Measurements from ENCODE around the gene TFCP2L1. TPM values are rescaled to one million over a fixed set of nuclear protein-coding genes. Genes with fewer than 3 reads are reported as not detected.
"Not testable (repeated sequence)": the region's sequence is repeated elsewhere in the genome, so short reads cannot be mapped to it uniquely, and the experiment has no call there.

Gene TFCP2L1
- total RNA-seq, 1 donor from 2014 or later: 0.86 TPM

- no peaks in the 10 kb centered on the region for H3K4me1 Mint-ChIP-seq (ENCODE audit: low read depth)
- no peak overlapping the region for H3K4me3 Mint-ChIP-seq (ENCODE audit: low read depth)
- no peak for DNase-seq (ENCODE audit: low spot score, unreplicated experiment)
- no peaks in the 10 kb centered on the region for H3K9me3 Mint-ChIP-seq (ENCODE audit: low read depth)
- no peak overlapping the region for H3K27ac Mint-ChIP-seq
- peaks cover 20% of the 10 kb centered on the region for H3K27me3 Mint-ChIP-seq
- H3K36me3 Mint-ChIP-seq (ENCODE audit: insufficient read depth): no peaks in the 10 kb centered on the region
- no peak for TF ChIP-seq CTCF (IDR thresholded peaks at IDR 0.05; ENCODE audit: unreplicated experiment)
Observed at GRCh38 chr2:121273116-121273515, 11.9 kb downstream of the TFCP2L1 start.

- Mint-ChIP-seq H3K36me3 (ENCODE audit: insufficient read depth) (no peaks in the 10 kb centered on the region), H3K4me1 (ENCODE audit: low read depth) (no peaks in the 10 kb centered on the region), H3K27ac (no peak overlapping the region)
Observed at GRCh38 chr2:121272596-121272995, 12.4 kb downstream of the TFCP2L1 start.

GRCh38 chr2:121269436-121269835 is 15.6 kb downstream of the TFCP2L1 start:
- not testable (repeated sequence) for H3K4me1 Mint-ChIP-seq (ENCODE audit: low read depth); DNase-seq (ENCODE audit: low spot score, unreplicated experiment); H3K9me3 Mint-ChIP-seq (ENCODE audit: low read depth); H3K4me3 Mint-ChIP-seq (ENCODE audit: low read depth); H3K36me3 Mint-ChIP-seq (ENCODE audit: insufficient read depth); H3K27ac Mint-ChIP-seq
- H3K27me3 Mint-ChIP-seq: peaks cover 21% of the 10 kb centered on the region

More at GRCh38 chr2:121272596-121272995, 12.4 kb downstream of the TFCP2L1 start:
- no peak for TF ChIP-seq CTCF (IDR thresholded peaks at IDR 0.05; ENCODE audit: unreplicated experiment)
- H3K9me3 Mint-ChIP-seq (ENCODE audit: low read depth): no peaks in the 10 kb centered on the region
- no peak overlapping the region for H3K4me3 Mint-ChIP-seq (ENCODE audit: low read depth)
- DNase-seq (ENCODE audit: low spot score, unreplicated experiment): no peak
- peaks cover 20% of the 10 kb centered on the region for H3K27me3 Mint-ChIP-seq

- Mint-ChIP-seq H3K27me3 (peaks cover 7% of the 10 kb centered on the region), H3K27ac (no peak overlapping the region), H3K36me3 (ENCODE audit: insufficient read depth) (no peaks in the 10 kb centered on the region), H3K4me1 (ENCODE audit: low read depth) (no peaks in the 10 kb centered on the region), H3K4me3 (ENCODE audit: low read depth) (no peak overlapping the region), H3K9me3 (ENCODE audit: low read depth) (no peaks in the 10 kb centered on the region)
- DNase-seq (ENCODE audit: low spot score, unreplicated experiment): no peak
- TF ChIP-seq CTCF (IDR thresholded peaks at IDR 0.05; ENCODE audit: unreplicated experiment): no peak
Observed at GRCh38 chr2:121266543-121267106, 18.4 kb downstream of the TFCP2L1 start.

- H3K9me3 Mint-ChIP-seq (ENCODE audit: low read depth): no peaks in the 10 kb centered on the region
- no peak overlapping the region for H3K27ac Mint-ChIP-seq
- H3K27me3 Mint-ChIP-seq: peaks cover 18% of the 10 kb centered on the region
- no peak for DNase-seq (ENCODE audit: low spot score, unreplicated experiment)
- H3K4me1 Mint-ChIP-seq (ENCODE audit: low read depth): no peaks in the 10 kb centered on the region
- no peaks in the 10 kb centered on the region for H3K36me3 Mint-ChIP-seq (ENCODE audit: insufficient read depth)
- peak; percentile 22 for TF ChIP-seq CTCF (IDR thresholded peaks at IDR 0.05; ENCODE audit: unreplicated experiment)
- H3K4me3 Mint-ChIP-seq (ENCODE audit: low read depth): no peak overlapping the region
Observed at GRCh38 chr2:121263996-121264715, 20.8 kb downstream of the TFCP2L1 start.

Data from progenitor cell of endocrine pancreas (in vitro differentiated cells).